ENCODE data around the gene SACM1L.

DNA sequence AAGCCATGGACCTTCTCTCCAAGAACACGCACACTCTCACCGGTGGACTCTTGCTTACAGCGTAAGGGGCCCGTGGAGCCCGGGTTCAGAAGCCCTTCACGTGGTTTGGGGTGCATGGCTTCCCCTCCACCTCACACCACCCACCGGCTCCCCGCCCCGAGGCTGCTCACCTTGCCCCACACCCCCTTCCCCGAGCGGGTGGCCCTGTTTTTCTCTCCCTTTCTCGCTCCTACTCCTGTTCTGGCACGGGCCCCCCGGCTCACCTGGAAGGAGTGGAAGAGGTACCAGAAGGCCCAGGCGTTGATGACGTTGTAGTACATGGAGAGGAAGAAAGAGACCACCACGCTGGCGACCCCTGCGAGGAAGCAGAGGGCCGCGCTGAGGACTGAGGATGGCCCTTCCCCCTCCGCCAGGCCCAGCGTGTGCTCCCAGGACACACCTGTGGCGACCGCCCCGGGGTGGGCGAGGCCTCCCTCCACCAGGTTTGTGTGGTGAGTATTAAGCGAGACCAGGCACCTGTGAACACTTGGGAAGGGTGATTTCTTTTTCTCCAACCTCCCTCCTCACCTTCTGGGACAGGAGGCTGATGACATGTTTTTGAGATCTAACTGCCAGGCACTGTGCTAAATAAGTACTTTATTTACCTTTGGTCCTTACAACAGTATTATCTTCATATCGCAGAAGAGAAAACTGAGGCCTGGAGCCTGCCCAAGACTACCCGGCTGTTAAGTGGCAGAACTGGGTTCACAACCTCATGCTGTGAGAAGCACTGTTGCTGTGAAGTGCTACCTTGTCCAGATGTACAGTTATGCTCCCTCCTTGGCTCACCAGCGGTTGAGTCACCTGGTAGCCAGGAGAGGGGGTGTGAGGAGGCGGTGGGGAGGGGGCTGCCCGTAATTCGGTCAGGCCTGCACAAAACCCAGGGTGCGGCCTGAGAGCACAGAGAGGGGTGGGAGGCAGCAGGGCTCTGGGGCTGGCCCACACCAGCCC lies 90.8 kb downstream of the SACM1L start:
- TF ChIP-seq CTCF (IDR thresholded peaks at IDR 0.05) (no peak), POLR2A (IDR thresholded peaks at IDR 0.05) (no peak)

Measured in heart left ventricle (tissue), 13 donors.